ENCODE data around the gene TIAM2.
"Not testable (repeated sequence)": the region's sequence is repeated elsewhere in the genome, so short reads cannot be mapped to it uniquely, and the experiment has no call there.

The TIAM2 gene

GRCh38 chr6:155066921-155067680, 72.0 kb downstream of the TIAM2 start:
- DNase-seq, result no peak

- DNase-seq, result no peak
These were observed 73.0 kb downstream of the TIAM2 start for GRCh38 chr6:155067956-155068615.

- DNase-seq, result no peak
These were observed 74.4 kb downstream of the TIAM2 start for GRCh38 chr6:155069543-155069942.

- DNase-seq, result no peak
These were observed 81.0 kb downstream of the TIAM2 start for GRCh38 chr6:155075930-155076695.

GRCh38 chr6:155077331-155077730, 82.2 kb downstream of the TIAM2 start:
- DNase-seq, result no peak

- DNase-seq, result no peak
These were observed 82.7 kb downstream of the TIAM2 start for GRCh38 chr6:155077784-155078183.

- DNase-seq, result no peak
These were observed 83.2 kb downstream of the TIAM2 start for GRCh38 chr6:155078331-155078745.

GRCh38 chr6:155079985-155080452, 84.9 kb downstream of the TIAM2 start:
- no peak for DNase-seq

GRCh38 chr6:155080881-155081845, 86.0 kb downstream of the TIAM2 start:
- DNase-seq, result no peak

GRCh38 chr6:155084431-155085123, 89.5 kb downstream of the TIAM2 start:
- no peak for DNase-seq

GRCh38 chr6:155085582-155086257, 90.6 kb downstream of the TIAM2 start:
- DNase-seq, result no peak

- DNase-seq, result no peak
These were observed 93.7 kb downstream of the TIAM2 start for GRCh38 chr6:155088856-155089255.

- DNase-seq, result no peak
These were observed 94.6 kb downstream of the TIAM2 start for GRCh38 chr6:155089746-155090145.

- no peak for DNase-seq
These were observed 95.1 kb downstream of the TIAM2 start for GRCh38 chr6:155090166-155090565.

- no peak for DNase-seq
These were observed 96.6 kb downstream of the TIAM2 start for GRCh38 chr6:155091756-155092155.

GRCh38 chr6:155093430-155093829, 98.3 kb downstream of the TIAM2 start:
- peak; percentile 24 for DNase-seq

- DNase-seq, result no peak
These were observed 105.0 kb downstream of the TIAM2 start for GRCh38 chr6:155100087-155100486.

- no peak for DNase-seq
These were observed 105.5 kb downstream of the TIAM2 start for GRCh38 chr6:155100591-155100990.

- not testable (repeated sequence) for DNase-seq
These were observed 108.0 kb downstream of the TIAM2 start for GRCh38 chr6:155103083-155103645.

GRCh38 chr6:155103816-155104366, 108.8 kb downstream of the TIAM2 start:
- DNase-seq, result no peak
